CD4-positive, alpha-beta T cell treated with Interleukin-2 at 100 ng/mL for 4 hours (primary cell): ENCODE results near the gene HYI.
"Not testable (repeated sequence)": the region's sequence is repeated elsewhere in the genome, so short reads cannot be mapped to it uniquely, and the experiment has no call there.

Source experiments
- DNase-seq: peaks from one replicate; pipeline ENCODE4 v3.0.0-alpha.2; 2020; ENCODE audit warnings: low spot score

HYI gene, protein sequence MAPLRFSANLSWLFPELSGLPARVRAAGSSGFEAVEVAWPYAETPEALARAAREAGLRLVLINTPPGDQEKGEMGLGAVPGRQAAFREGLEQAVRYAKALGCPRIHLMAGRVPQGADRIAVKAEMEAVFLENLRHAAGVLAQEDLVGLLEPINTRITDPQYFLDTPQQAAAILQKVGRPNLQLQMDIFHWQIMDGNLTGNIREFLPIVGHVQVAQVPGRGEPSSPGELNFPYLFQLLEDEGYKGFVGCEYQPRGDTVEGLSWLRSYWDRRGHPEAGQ

DNA sequence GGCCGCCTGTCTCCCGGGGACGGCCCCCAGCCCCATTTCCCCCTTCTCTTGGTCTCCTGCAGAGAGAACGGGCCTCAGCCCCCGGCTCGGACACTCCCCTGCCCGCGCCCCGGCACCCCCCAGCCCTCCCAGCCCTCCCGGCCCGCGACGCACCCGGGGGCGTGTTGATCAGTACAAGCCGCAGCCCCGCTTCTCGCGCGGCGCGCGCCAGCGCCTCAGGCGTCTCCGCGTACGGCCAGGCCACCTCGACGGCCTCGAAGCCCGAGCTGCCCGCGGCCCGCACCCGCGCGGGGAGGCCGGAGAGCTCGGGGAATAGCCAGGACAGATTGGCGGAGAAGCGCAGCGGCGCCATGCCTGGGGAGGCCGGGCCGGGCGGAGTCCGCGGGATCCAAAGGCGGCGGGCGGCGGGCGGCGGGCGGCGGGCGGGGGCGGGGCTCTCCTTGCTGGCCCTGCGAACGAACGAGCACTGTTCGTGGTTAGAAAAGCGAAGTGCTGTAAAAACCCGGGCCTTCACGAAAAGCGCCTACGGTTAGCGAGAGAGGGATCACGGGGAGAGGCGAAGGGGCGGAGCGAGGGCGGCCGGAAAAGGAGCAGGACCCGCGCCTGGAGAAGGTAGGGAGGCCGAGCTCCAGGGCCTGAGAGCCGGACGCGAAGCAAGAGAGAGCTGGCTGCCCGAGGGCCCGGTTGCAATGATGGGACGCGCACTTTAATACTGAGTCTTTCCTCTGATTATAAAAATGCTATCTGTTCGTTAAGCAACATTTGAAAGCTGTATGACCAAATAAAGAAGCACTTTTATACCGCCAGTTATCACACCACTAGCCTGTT, at the start of gene HYI:
TSS of gene HYI (minus strand) at position 490 of the 828 bp plus-strand sequence. CDS start at position 352, 138 bp downstream.
- DNase-seq, result peak; percentile 67

GRCh38 chr1:43501806-43502205, 48.1 kb upstream of the HYI start:
- not testable (repeated sequence) for DNase-seq

- no peak for DNase-seq
Measured at GRCh38 chr1:43499898-43500297, 46.2 kb upstream of the HYI start.

DNA sequence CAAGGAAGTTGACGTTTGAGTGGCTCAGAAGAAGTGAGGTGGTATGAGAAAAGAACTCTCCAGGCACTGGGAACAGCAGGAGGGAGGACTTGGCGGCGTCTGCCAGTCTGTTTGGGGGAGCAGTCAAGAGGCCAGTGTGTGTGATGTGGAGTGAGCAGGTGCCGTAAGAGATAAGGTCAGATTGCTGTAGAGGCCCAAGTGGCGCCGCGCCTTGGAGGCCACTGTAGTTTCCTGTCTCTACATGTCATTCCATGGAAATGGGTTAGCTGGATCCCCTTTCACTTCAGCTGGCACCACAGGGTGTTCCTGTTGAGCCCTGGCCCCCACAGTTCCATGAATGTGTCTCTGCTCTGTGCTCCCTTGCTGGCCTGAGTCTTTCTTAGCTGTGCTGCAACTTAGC, 41.5 kb upstream of the HYI start:
- DNase-seq, result no peak

- no peak for DNase-seq
Measured at GRCh38 chr1:43493661-43494450, 40.1 kb upstream of the HYI start.

DNA sequence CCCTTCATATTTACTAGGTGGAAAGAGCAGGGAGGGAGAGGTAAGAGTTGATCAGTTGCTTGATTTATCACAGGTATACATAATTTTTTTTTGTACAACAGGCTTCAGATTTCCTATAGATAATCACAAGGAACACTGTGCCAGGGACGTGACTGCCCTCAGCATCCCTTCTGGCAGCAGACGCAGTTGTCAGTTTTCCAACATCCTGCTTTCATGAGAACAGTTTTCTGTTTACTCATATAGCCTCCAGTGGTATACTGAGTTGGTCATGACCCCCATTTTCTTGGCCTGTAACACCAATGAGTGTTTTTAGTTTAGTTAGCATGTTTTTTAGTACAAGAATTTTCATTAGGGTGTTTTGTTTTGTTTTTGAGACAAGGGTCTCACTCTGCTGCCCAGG, 39.1 kb upstream of the HYI start:
- no peak for DNase-seq

- DNase-seq, result no peak
Measured at GRCh38 chr1:43491061-43491460, 37.3 kb upstream of the HYI start.

GRCh38 chr1:43488165-43488564, 34.4 kb upstream of the HYI start:
- DNase-seq, result no peak

- no peak for DNase-seq
Measured at GRCh38 chr1:43484367-43484766, 30.6 kb upstream of the HYI start.

GRCh38 chr1:43482215-43482614, 28.5 kb upstream of the HYI start:
- no peak for DNase-seq

- DNase-seq, result no peak
Measured at GRCh38 chr1:43481491-43481890, 27.8 kb upstream of the HYI start.

- DNase-seq, result no peak
Measured at GRCh38 chr1:43479414-43479813, 25.7 kb upstream of the HYI start.

DNA sequence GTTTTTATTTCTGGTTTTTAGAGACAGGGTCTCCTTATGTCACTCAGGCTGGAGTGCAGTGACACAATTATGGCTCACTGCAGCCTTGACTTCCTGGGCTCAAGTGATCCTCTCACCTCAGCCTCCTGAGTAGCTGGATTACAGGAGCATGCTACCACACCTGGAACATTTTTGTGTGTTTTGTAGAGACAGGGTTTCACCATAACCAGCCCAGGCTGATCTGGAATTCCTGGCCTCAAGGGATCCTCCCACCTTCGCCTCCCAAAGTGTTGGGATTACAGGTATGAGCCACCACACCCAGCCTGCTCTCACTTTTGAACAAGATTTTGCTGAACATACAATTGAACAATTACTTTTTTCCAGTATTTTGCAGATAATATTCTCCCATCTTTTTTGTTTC, 24.0 kb upstream of the HYI start:
- DNase-seq, result no peak

GRCh38 chr1:43475611-43476401, 22.1 kb upstream of the HYI start:
- not testable (repeated sequence) for DNase-seq

- DNase-seq, result no peak
Measured at GRCh38 chr1:43473463-43473862, 19.7 kb upstream of the HYI start.

- DNase-seq, result not testable (repeated sequence)
Measured at GRCh38 chr1:43472463-43473151, 18.9 kb upstream of the HYI start.

- no peak for DNase-seq
Measured at GRCh38 chr1:43472087-43472462, 18.3 kb upstream of the HYI start.

DNA sequence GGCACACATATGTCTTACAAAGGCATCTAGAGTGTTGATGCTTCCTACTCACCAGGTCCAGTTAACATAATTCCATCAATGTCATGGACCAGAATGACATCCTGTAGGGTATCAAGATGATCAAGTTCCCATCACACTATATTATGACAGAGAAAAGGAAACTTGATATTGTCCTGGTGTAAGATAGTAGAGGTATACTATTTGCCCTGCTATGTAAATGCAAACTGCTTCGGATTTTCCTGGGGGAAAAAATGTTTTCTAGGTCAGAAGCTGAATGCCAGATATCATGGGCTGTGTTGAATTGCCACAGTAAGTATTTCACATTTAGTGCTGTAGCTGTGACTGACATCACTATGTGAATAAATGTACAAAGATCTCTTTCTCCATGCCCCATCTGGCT, 16.2 kb upstream of the HYI start:
- no peak for DNase-seq

- DNase-seq, result no peak
Measured at GRCh38 chr1:43468414-43468813, 14.7 kb upstream of the HYI start.

DNA sequence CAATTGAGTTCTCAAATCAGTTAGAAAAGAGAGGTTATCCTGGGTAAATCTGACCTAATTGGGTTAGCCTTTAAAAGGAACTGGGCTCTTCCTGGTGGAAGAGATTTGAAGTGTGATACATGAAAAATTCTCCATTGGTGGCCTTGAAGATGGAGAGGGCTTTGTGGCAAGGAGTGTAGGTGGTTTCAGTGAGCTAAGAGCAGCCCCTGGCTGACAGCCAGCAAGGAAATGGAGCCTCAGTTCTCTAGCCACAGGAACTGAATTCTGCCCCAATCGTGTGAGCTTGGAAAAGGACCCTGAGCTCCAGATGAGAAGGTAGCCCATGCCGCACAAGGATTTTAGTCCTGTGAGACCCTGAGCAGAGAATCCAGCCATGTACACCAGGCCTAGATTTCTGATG, 12.7 kb upstream of the HYI start:
- no peak for DNase-seq

DNA sequence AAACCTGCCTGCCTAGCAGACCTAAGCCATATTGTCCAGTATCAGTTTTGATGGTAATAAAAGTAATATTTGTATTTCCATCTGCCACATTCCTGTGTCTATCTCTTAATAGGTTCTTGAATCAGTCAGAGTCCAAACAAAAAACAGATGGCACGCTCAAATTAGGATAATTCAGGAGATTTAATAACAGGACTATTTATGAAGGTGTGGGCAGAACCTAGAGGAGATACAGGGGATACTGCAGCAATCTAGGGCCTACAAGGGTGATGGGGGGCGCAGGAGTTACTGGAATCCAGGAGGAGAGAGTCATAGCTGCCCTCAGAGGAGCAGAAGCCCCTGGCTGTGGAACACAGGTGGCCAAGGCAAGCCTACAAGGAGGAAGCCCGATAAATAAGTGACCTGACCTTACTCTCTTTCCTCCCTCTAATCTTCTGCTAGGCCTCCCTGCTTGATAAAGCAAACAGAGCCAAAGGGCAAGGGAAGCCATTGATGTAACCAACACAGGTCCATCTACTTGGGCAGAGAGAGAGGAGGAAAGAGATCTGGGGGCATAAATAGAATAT, 11.9 kb upstream of the HYI start:
- DNase-seq, result no peak
